ENCODE results near the gene MAS1.
A peak's percentile ranks its signal among the peaks of the same experiment; 100 is the strongest.
"Not testable (repeated sequence)": the region's sequence is repeated elsewhere in the genome, so short reads cannot be mapped to it uniquely, and the experiment has no call there.

MAS1 gene

DNA sequence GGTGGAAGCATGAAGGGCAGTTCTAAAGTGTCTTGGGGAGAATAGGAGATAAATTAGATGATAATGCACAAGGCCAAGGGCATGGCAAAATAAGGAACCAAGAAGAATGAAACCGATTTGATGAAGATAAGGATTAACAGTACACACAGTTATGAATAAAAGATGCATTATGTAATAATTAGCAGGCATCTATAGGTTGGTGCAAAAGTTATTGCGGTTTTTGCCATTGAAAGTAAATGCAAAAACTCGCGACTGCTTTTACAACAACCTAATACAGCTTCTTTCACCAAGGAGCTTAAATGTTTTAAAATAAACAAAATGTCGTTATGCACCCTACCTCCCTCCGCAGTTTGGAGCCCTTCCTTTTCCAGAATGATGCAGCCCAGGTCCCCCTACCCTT lies 29.0 kb downstream of the MAS1 start:
- no peak for DNase-seq

DNA sequence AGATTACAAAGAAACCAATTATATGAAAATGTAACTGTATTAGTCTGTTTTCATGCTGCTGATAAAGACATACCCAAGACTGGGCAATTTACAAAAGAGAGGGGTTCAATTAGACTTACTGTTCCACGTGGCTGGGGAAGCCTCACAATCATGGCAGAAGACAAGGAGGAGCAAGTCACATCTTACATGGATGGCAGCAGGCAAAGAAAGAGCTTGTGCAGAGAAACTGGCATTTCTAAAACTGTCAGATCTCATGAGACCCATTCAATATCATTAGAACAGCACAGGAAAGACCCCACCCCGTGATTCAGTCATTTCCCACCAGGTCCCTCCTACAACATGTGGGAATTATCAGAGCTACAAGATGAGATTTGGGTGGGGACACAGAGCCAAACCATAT lies 33.4 kb downstream of the MAS1 start:
- DNase-seq: not testable (repeated sequence)

DNA sequence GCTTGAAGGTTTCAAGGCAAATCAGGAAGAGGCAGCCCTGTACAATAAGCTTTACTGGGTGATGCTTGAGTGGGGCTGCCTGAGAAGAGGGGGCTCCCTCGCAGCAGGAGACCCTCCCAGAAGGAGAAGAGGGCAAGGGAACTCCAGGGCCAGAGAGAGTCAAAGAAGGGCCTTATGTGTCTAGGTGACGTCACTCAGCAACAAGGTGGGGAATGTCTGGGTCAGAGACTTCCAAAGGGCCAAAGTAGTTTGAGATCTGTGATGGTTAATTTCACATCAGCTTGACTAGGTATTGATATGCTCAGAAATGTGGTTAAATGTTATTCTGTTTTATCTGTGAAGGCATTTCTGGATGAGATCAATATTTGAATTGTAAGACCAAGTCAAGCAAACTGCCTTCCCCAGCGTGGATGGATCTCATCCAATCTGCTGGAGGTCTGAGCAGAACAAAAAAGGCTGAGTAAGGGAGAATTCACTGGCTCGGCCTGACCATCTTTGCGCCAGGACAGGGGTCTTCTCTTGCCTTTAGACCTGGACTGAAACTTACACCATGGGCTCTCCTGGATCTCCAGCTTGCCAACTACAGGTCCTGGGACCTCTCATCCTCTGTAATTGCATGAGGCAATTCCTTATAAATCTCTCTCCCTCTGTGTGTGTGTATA lies 35.9 kb downstream of the MAS1 start:
- no peak for DNase-seq

DNA sequence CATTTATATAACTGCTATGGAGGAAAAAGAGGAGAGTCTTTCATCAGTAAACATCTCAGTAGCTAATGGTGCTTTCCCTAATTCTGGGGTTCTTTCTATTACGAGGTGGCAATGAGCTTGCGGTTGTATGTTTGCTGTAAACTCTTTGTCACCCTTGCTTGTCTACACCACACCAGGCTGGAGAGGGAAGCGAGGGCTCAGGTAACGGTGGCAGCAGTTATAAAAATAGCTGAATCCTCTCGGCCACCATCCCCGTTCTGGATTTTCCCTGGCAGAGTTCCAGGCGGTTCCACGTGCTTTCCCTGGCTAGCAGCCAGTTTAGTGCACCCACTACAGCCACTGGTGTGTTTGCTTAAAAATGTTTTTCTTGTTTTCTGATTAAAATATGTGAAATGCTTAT lies 39.0 kb downstream of the MAS1 start:
- peak; percentile 68 for DNase-seq

DNA sequence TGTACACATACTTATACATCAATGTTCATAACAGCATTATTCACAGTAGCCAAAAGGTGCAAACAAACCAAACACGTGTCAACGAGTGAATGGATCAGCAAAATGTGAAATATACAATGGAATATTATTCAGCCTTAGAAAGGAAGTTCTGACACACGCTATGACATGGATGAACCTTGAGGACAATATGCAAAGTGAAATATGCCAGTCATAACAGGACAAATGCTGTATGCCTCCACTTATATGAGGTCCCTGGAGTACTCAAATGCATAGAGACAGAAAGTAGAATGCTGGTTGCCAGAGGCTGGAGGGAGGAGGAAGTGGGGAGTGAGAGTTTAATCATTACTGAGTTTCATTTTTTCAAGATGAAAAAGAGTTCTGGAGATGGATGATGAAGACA lies 40.3 kb downstream of the MAS1 start:
- DNase-seq: no peak

DNA sequence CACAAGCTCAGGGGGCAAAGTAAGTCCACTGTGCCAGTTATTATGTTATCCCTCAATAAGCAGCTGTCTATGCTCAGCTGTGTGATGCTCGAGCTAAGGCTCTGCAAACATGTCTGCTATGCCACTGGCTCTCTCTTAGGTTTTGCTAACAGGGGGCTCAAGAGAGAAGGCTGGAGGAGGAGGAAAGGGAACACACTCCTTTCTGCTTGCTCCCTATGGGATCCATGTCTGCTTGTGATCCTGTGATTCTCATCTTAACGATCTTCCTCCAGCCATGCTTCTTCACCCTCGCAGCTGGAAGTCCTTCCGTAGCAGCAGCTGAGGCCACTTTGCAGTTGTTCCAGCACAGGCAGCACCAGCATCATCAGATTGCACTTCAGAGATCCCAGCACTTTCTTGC lies 41.1 kb downstream of the MAS1 start:
- no peak for DNase-seq

DNA sequence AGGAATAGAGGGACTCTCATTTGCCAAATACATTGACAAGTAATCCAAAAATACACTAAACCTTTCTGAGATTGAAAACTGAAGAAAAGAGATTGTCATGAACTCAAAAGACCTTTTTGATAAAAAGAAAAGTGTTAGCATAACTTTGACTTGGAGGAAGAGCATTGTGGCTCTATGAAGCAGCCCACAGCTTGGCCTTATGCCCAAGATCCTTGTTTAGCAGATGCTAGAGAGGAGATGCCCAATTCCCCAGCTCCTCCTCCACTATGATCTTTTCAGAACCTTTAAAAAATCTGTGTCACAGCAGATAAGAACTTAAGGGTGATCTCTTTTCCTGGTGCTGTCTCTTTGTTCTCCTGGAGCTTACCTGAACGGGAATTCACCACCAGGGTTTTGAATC lies 42.3 kb downstream of the MAS1 start:
- DNase-seq: no peak

DNA sequence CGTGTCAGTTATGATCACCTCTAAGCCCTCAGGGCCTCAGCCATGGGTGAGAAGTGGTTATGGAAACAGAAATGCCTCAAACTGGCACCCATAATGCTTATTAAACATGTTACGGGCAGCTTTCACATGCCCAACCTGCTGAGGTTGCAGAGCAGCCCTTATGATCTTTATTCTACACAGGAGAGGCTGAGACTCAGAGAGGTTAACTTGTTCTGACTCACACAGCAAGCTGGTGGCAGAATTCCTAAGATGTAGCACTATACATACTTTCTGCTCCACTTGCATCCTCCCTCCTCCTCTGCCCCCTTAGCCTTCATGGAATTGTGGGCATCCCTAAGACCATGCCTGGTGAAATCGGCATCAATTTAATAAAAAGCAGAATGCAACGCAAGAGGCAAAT lies 43.4 kb downstream of the MAS1 start:
- DNase-seq: no peak

DNA sequence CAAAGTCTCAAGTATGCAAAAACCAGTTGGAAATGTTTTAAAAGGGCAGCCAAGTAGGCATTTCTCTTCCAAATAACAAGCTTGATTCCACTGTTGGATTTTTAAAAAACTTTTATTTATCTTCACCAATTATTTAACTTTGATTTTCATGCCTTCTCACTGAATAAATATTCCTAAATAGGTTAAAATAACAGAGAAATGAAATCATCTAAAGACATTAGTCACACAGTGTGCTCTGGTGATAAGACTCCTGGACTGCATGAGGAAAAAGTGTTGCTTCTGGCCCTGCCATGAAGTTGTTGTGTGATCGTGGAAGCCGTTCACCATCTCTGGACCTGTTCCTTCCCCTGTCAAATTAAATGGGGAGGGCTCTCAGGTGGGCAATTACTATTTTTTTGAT lies 44.3 kb downstream of the MAS1 start:
- DNase-seq: no peak

DNA sequence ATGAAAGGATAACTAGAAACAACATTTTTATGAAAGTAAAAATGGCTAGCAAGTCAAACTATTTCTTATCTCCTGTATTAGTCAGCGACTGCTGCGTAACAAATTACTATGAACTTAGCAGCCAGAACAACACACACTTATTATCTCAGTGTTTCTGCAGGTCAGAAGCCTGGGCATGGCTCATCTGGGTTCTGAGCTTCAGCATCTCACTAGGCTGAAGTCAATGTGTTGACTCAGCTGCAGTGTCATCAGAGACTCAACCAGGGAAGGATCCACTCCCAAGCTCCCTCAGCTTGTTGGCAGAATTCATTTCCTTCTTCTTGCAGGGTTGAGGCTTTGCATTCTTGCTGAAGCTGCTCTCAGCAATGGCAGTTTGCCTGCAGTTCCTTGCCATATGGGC lies 44.8 kb downstream of the MAS1 start:
- DNase-seq: no peak

DNA sequence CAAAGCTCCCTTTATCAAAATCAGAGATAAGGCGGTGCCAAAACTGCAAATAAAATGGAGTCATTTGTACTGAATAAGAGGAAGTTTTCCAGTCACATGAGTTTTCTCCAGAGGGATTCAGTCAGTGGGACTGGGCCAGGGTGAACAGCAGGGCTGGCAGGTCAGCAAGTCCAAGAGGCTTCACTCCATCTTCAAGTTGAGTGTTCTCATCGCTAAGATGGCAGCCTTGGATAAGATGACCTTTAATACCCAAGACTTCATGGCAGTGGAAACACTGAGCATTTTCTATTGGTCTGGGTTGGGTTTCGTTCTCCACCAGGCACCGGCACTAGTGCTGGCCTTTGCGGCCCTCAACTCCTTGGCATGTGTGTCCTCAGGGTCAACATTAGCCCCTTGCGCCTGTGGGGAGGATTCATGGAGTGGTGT lies 48.8 kb downstream of the MAS1 start:
- no peak for DNase-seq
